Stimulated activated CD8-positive, alpha-beta memory T cell treated with anti-CD3 and anti-CD28 coated beads, Interleukin-7, amount 100 ng/mL, for 48 hours (primary cell): ENCODE measurements around the gene ZFR2.
"Not testable (repeated sequence)": the region's sequence is repeated elsewhere in the genome, so short reads cannot be mapped to it uniquely, and the experiment has no call there.

ENCODE experiments used
- DNase-seq, 2 donors: peaks; one replicate each; pipeline ENCODE4 v3.0.0-alpha.2; 2020; ENCODE audit warnings: low read depth in 1 of 2; ENCODE audit errors: extremely low read depth in 1 of 2

ZFR2 gene

GRCh38 chr19:3816566-3817218, 52.1 kb downstream of the ZFR2 start:
- DNase-seq = no peak

- DNase-seq = not testable (repeated sequence)
These were observed 52.7 kb downstream of the ZFR2 start for GRCh38 chr19:3816148-3816547.

GRCh38 chr19:3814648-3815047, 54.2 kb downstream of the ZFR2 start:
- no peak for DNase-seq

GRCh38 chr19:3813473-3814392, 55.1 kb downstream of the ZFR2 start:
- no peak for DNase-seq

- DNase-seq = no peak
These were observed 58.0 kb downstream of the ZFR2 start for GRCh38 chr19:3810708-3811355.

- no peak for DNase-seq
These were observed 58.7 kb downstream of the ZFR2 start for GRCh38 chr19:3809881-3810707.

- DNase-seq = no peak
These were observed 60.3 kb downstream of the ZFR2 start for GRCh38 chr19:3808420-3809143.

- DNase-seq = no peak
These were observed 61.1 kb downstream of the ZFR2 start for GRCh38 chr19:3807574-3808354.

- no peak for DNase-seq
These were observed 61.7 kb downstream of the ZFR2 start for GRCh38 chr19:3807131-3807480.

GRCh38 chr19:3805859-3806258, 63.0 kb downstream of the ZFR2 start:
- DNase-seq = no peak

GRCh38 chr19:3804429-3804828, 64.4 kb downstream of the ZFR2 start:
- DNase-seq = no peak

- no peak for DNase-seq
These were observed 64.9 kb downstream of the ZFR2 start for GRCh38 chr19:3803986-3804385.

GRCh38 chr19:3803114-3803888, 65.5 kb downstream of the ZFR2 start:
- no peak for DNase-seq

GRCh38 chr19:3801412-3802096, 67.3 kb downstream of the ZFR2 start:
- peak in 1 of 2 donors; percentile 51 for DNase-seq

- DNase-seq = no peak
These were observed 67.8 kb downstream of the ZFR2 start for GRCh38 chr19:3800996-3801395.

GRCh38 chr19:3798137-3798536, 70.7 kb downstream of the ZFR2 start:
- DNase-seq = no peak

- DNase-seq = no peak
These were observed 72.5 kb downstream of the ZFR2 start for GRCh38 chr19:3796358-3796757.

GRCh38 chr19:3793799-3794198, 75.0 kb downstream of the ZFR2 start:
- no peak for DNase-seq
